Measurements from ENCODE around the gene DLX1.

DLX1 gene

GRCh38 chr2:172038121-172038520 lies 47.2 kb upstream of the DLX1 start:
- peaks cover 11% of the 10 kb centered on the region for H3K4me1 ChIP-seq (ENCODE audit: control insufficient read depth, insufficient read depth, low read length)
- H3K36me3 ChIP-seq (ENCODE audit: control insufficient read depth in 2 of 2, insufficient read depth in 1 of 2, low read length in 2 of 2), result no peaks in the 10 kb centered on the region
- ChIA-PET CTCF (interaction anchor here (0.5 to 1.6 kb wide), 7 partner anchors 15 to 335 kb away, joined by 3 to 5 read pairs (median 4); no protein-coding TSS in a partner anchor), POLR2A (interaction anchor here (1.0 to 2.6 kb wide), 6 partner anchors 17 to 64 kb away, joined by 3 to 17 read pairs (median 6); partner anchors contain the start of genes DLX1 and DLX2)
- TF ChIP-seq ZNF169 (tag by site-specific recombination; IDR thresholded peaks at IDR 0.05), result no peak
- TF ChIP-seq ZNF664 (tag by site-specific recombination; IDR thresholded peaks at IDR 0.05), result peak; percentile 5; the same call in 1 of the 2 replicates
- no peak for TF ChIP-seq ZFP37 (tag by site-specific recombination; IDR thresholded peaks at IDR 0.05)
- no peaks in the 10 kb centered on the region for H3K9me3 ChIP-seq (ENCODE audit: control insufficient read depth, insufficient read depth, low read depth, low read length)
- H3K4me3 ChIP-seq (ENCODE audit: low read depth, low read length), result no peak overlapping the region
- peak overlapping the region; percentile 10; the same call in 1 of the 2 replicates for H3K27ac ChIP-seq (ENCODE audit: extremely low read depth, low read depth, low read length)

GRCh38 chr2:172038604-172039003 lies 46.7 kb upstream of the DLX1 start:
- no peak overlapping the region for H3K4me3 ChIP-seq (ENCODE audit: low read depth, low read length)
- no peaks in the 10 kb centered on the region for H3K36me3 ChIP-seq (ENCODE audit: control insufficient read depth in 2 of 2, insufficient read depth in 1 of 2, low read length in 2 of 2)
- H3K4me1 ChIP-seq (ENCODE audit: control insufficient read depth, insufficient read depth, low read length), result peaks cover 11% of the 10 kb centered on the region
- no peaks in the 10 kb centered on the region for H3K9me3 ChIP-seq (ENCODE audit: control insufficient read depth, insufficient read depth, low read depth, low read length)
- H3K27ac ChIP-seq (ENCODE audit: extremely low read depth, low read depth, low read length), result peak overlapping the region; percentile 53
- ChIA-PET CTCF (interaction anchor here (0.5 to 1.6 kb wide), 6 partner anchors 14 to 335 kb away, joined by 3 to 5 read pairs (median 4); no protein-coding TSS in a partner anchor), POLR2A (interaction anchor here (0.6 to 2.6 kb wide), 6 partner anchors 8 to 63 kb away, joined by 3 to 17 read pairs (median 6); partner anchors contain the start of genes DLX1 and DLX2)
- no peak for TF ChIP-seq ZNF138 (tag by site-specific recombination; IDR thresholded peaks at IDR 0.05; ENCODE audit: borderline replicate concordance)
- TF ChIP-seq ZNF366 (tag by site-specific recombination; conservative IDR thresholded peaks at IDR 0.05), result peak; percentile 82
- TF ChIP-seq PRDM2 (tag by site-specific recombination; IDR thresholded peaks at IDR 0.05; ENCODE audit: borderline replicate concordance), result no peak
- no peak for TF ChIP-seq ZNF837 (tag by site-specific recombination; IDR thresholded peaks at IDR 0.05)
- no peak for TF ChIP-seq ZNF184 (tag by site-specific recombination; IDR thresholded peaks at IDR 0.05)
- TF ChIP-seq PRDM4 (tag by site-specific recombination; IDR thresholded peaks at IDR 0.05), result peak; percentile 62
- TF ChIP-seq YY2 (tag by site-specific recombination; IDR thresholded peaks at IDR 0.05), result no peak
- peak; percentile 76; the same call in 1 of the 2 replicates for TF ChIP-seq INSM2 (tag by site-specific recombination; IDR thresholded peaks at IDR 0.05)
- TF ChIP-seq KLF10 (tag by site-specific recombination; IDR thresholded peaks at IDR 0.05), result peak; percentile 60
- 0 out of 2 replicates have a peak, but pooled peaks have one; percentile 38 for TF ChIP-seq GLI2 (tag by site-specific recombination; IDR thresholded peaks at IDR 0.05; ENCODE audit: borderline replicate concordance, low read depth)
- TF ChIP-seq PRDM1 (tag by site-specific recombination; IDR thresholded peaks at IDR 0.05), result no peak
- peak; percentile 42; the same call in 1 of the 2 replicates for TF ChIP-seq KLF8 (tag by site-specific recombination; IDR thresholded peaks at IDR 0.05)
- 0 out of 2 replicates have a peak, but pooled peaks have one; percentile 41 for TF ChIP-seq ZNF580 (tag by site-specific recombination; IDR thresholded peaks at IDR 0.05)
- no peak for TF ChIP-seq ZBTB1 (tag by site-specific recombination; IDR thresholded peaks at IDR 0.05)
- TF ChIP-seq SP7 (tag by site-specific recombination; IDR thresholded peaks at IDR 0.05), result peak; percentile 91
- peak; percentile 97 for TF ChIP-seq FEZF1 (tag by site-specific recombination; IDR thresholded peaks at IDR 0.05)
- 0 out of 2 replicates have a peak, but pooled peaks have one; percentile 27 for TF ChIP-seq BCL11A (tag by site-specific recombination; IDR thresholded peaks at IDR 0.05; ENCODE audit: low read depth)
- TF ChIP-seq ZNF449 (tag by site-specific recombination; IDR thresholded peaks at IDR 0.05), result peak; percentile 86; the same call in 1 of the 2 replicates
- peak; percentile 92 for TF ChIP-seq ZEB2 (tag by site-specific recombination; IDR thresholded peaks at IDR 0.05)
- TF ChIP-seq OSR2 (tag by site-specific recombination; IDR thresholded peaks at IDR 0.05), result peak; percentile 59; the same call in 1 of the 2 replicates
